ENCODE data around the gene ZBTB7C. TPM values are rescaled to one million over a fixed set of nuclear protein-coding genes. Genes with fewer than 3 reads are reported as not detected.

ZBTB7C gene
- polyA plus RNA-seq, 2 of the 4 experiments (the other 2 are of a cell fraction) = 0.10 to 0.12 TPM

DNA sequence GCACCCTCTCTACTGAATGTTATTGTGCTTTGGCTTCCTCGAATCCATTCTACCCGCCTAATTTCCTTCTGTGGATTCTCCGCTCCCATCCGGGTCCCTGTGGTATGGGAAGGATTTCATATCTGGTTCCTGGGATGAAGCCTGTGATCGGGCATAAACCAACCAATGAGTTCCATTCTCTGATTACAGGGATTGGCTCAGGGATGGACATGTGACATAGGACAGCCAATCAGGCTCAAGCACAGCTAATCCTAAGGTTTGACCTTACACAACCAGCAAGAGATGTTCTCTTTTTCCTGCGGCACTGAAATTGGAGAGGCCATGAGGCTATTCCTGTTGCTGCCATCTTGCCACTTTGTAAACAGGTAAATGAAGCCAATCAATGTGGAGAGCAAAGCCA, 310.6 kb downstream of the ZBTB7C start:
- ChIA-PET POLR2A (no interaction called here), CTCF (no interaction called here)
- no peaks in the 10 kb centered on the region for H3K4me1 ChIP-seq
- TF ChIP-seq ESRRA (IDR thresholded peaks at IDR 0.05; ENCODE audit: borderline replicate concordance, low read length) (no peak), MAZ (IDR thresholded peaks at IDR 0.05; ENCODE audit: borderline replicate concordance, low read depth, low read length) (no peak), POLR2AphosphoS2 (conservative IDR thresholded peaks at IDR 0.05; ENCODE audit: low read length) (no peak), MAFK (IDR thresholded peaks at IDR 0.05; ENCODE audit: partially characterized antibody) (no peak), CEBPB (IDR thresholded peaks at IDR 0.05) (no peak), RAD21 (conservative IDR thresholded peaks at IDR 0.05 in 1 of 2, IDR thresholded peaks at IDR 0.05 in 1 of 2) (no peak)
- TF ChIP-seq, protein P1, sequence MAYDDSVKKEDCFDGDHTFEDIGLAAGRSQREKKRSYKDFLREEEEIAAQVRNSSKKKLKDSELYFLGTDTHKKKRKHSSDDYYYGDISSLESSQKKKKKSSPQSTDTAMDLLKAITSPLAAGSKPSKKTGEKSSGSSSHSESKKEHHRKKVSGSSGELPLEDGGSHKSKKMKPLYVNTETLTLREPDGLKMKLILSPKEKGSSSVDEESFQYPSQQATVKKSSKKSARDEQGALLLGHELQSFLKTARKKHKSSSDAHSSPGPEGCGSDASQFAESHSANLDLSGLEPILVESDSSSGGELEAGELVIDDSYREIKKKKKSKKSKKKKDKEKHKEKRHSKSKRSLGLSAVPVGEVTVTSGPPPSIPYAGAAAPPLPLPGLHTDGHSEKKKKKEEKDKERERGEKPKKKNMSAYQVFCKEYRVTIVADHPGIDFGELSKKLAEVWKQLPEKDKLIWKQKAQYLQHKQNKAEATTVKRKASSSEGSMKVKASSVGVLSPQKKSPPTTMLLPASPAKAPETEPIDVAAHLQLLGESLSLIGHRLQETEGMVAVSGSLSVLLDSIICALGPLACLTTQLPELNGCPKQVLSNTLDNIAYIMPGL (CRISPR knock-in tag; IDR thresholded peaks at IDR 0.05; ENCODE audit: borderline replicate concordance) = no peak
- TF ChIP-seq, protein P2, sequence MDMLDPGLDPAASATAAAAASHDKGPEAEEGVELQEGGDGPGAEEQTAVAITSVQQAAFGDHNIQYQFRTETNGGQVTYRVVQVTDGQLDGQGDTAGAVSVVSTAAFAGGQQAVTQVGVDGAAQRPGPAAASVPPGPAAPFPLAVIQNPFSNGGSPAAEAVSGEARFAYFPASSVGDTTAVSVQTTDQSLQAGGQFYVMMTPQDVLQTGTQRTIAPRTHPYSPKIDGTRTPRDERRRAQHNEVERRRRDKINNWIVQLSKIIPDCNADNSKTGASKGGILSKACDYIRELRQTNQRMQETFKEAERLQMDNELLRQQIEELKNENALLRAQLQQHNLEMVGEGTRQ (IDR thresholded peaks at IDR 0.05) = peak; percentile 42; the same call in 1 of the 2 replicates
- H3K4me3 ChIP-seq = no peak overlapping the region
- WGBS (ENCODE audit: missing lambda C conversion rate) = 79% methylated on average over 6 of the region's 6 CpGs
- DNase-seq (ENCODE audit: low read depth in 1 of 2, low spot score in 1 of 2) (peak in 1 of 2 experiments; percentile 6), ATAC-seq (0 out of 6 replicates have a peak, but pooled peaks of 1 of the 2 experiments have one; percentile 31), FAIRE-seq (no peak)
- no peaks in the 10 kb centered on the region for H3K9me3 ChIP-seq
- no peak overlapping the region for H3K4me2 ChIP-seq
- no peak overlapping the region for H3K27ac ChIP-seq

DNA sequence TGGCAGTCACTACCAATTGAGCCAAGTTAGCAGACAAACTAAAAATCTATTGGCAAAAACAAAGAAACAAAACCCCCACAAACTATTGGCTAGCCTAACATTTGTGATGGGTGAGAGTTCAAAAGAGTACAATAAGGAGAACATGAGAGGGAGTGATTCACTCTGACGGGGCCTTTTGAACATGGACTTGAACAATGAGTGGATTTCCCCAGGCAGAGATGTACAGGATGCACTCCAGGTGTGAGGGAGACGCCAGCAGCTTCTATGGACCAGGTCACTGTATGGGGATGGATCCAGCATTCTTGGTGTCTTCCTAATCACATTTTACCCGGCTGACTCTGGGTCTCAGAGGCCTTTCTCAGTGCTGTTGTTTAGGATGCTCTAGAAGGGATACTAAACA, 311.2 kb downstream of the ZBTB7C start:
- WGBS (ENCODE audit: missing lambda C conversion rate) = 30% methylated on average over 3 of the region's 3 CpGs
- ChIA-PET POLR2A (no interaction called here), CTCF (no interaction called here)
- no peak overlapping the region for H3K4me2 ChIP-seq
- no peak for ATAC-seq
- TF ChIP-seq CEBPB (IDR thresholded peaks at IDR 0.05) (no peak), TP53 (CRISPR knock-in tag; IDR thresholded peaks at IDR 0.05) (no peak), ZNF302 (CRISPR knock-in tag; IDR thresholded peaks at IDR 0.05) (no peak), ESRRA (IDR thresholded peaks at IDR 0.05; ENCODE audit: borderline replicate concordance, low read length) (no peak), MAZ (IDR thresholded peaks at IDR 0.05; ENCODE audit: borderline replicate concordance, low read depth, low read length) (no peak), POLR2AphosphoS2 (conservative IDR thresholded peaks at IDR 0.05; ENCODE audit: low read length) (no peak), FOSL2 (IDR thresholded peaks at IDR 0.05) (no peak), FOSL2 (CRISPR knock-in tag; IDR thresholded peaks at IDR 0.05) (no peak), EP300 (IDR thresholded peaks at IDR 0.05) (no peak), HEYL (CRISPR knock-in tag; IDR thresholded peaks at IDR 0.05) (no peak), BHLHE40 (IDR thresholded peaks at IDR 0.05; ENCODE audit: low read depth, low read length) (no peak), KDM5A (IDR thresholded peaks at IDR 0.05) (no peak), NFE2L2 (conservative IDR thresholded peaks at IDR 0.05; ENCODE audit: low read length) (no peak), JUNB (IDR thresholded peaks at IDR 0.05) (no peak), NPAS2 (CRISPR knock-in tag; IDR thresholded peaks at IDR 0.05; ENCODE audit: borderline replicate concordance) (no peak), HOXB13 (CRISPR knock-in tag; IDR thresholded peaks at IDR 0.05; ENCODE audit: low read depth) (no peak), POLR2A (IDR thresholded peaks at IDR 0.05; ENCODE audit: low read length) (no peak)
- H3K9me3 ChIP-seq = no peaks in the 10 kb centered on the region
- no peak for DNase-seq (ENCODE audit: low read depth in 1 of 2, low spot score in 1 of 2)
- no peak for FAIRE-seq
- no peak overlapping the region for H3K4me3 ChIP-seq
- H3K4me1 ChIP-seq = no peaks in the 10 kb centered on the region
- no peak overlapping the region for H3K27ac ChIP-seq

DNA sequence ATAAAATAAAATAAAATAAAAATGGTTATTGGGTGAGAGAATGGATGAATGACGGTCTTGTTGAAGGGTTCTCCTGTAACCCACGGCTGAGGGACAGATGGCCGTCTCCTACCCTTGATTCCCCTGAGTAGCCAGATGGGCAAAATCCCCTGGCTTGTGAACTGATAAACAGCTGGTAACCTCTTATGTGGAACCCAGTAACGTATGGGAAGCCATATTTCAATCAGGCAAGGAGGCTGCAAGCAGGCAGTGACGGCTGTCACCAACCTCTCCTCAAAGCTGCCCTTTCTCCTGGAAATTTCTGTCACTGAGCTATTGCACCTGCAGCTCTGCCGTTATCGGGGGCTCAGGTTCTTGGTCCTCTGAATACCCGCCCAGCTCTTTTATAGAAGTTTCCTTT, 313.5 kb downstream of the ZBTB7C start:
- Histone ChIP-seq H3K9me3 (no peaks in the 10 kb centered on the region), H3K4me3 (no peak overlapping the region), H3K4me2 (no peak overlapping the region), H3K4me1 (no peaks in the 10 kb centered on the region), H3K27ac (no peak overlapping the region)
- FAIRE-seq (no peak), DNase-seq (ENCODE audit: low read depth in 1 of 2, low spot score in 1 of 2) (no peak), ATAC-seq (no peak)
- WGBS (ENCODE audit: missing lambda C conversion rate) = 60% methylated on average over 8 of the region's 8 CpGs
- ChIA-PET POLR2A (no interaction called here), CTCF (interaction anchor here (0.5 to 0.6 kb wide), 2 partner anchors 27 to 34 kb away, joined by 3 to 6 read pairs; no protein-coding TSS in a partner anchor)
- TF ChIP-seq, protein P2 (IDR thresholded peaks at IDR 0.05) = no peak
- no peak for TF ChIP-seq FOSB (CRISPR knock-in tag; IDR thresholded peaks at IDR 0.05)
- no peak for TF ChIP-seq ESRRA (IDR thresholded peaks at IDR 0.05; ENCODE audit: borderline replicate concordance, low read length)
- TF ChIP-seq SMC3 (IDR thresholded peaks at IDR 0.05) = no peak
- no peak for TF ChIP-seq MAZ (IDR thresholded peaks at IDR 0.05; ENCODE audit: borderline replicate concordance, low read depth, low read length)
- TF ChIP-seq, protein P1 (CRISPR knock-in tag; IDR thresholded peaks at IDR 0.05; ENCODE audit: borderline replicate concordance) = no peak
- TF ChIP-seq TFCP2L1 (CRISPR knock-in tag; IDR thresholded peaks at IDR 0.05) = no peak
- TF ChIP-seq EP300 (IDR thresholded peaks at IDR 0.05) = no peak
- TF ChIP-seq RARB (CRISPR knock-in tag; IDR thresholded peaks at IDR 0.05) = no peak
- no peak for TF ChIP-seq POLR2A (IDR thresholded peaks at IDR 0.05; ENCODE audit: low read length)
- TF ChIP-seq, protein P3, sequence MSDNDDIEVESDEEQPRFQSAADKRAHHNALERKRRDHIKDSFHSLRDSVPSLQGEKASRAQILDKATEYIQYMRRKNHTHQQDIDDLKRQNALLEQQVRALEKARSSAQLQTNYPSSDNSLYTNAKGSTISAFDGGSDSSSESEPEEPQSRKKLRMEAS (IDR thresholded peaks at IDR 0.05) = no peak
- no peak for TF ChIP-seq HOXB13 (CRISPR knock-in tag; IDR thresholded peaks at IDR 0.05; ENCODE audit: low read depth)
- no peak for TF ChIP-seq JUNB (IDR thresholded peaks at IDR 0.05)
- no peak for TF ChIP-seq MYC (IDR thresholded peaks at IDR 0.05; ENCODE audit: borderline replicate concordance, low read length)
- TF ChIP-seq, protein P4, sequence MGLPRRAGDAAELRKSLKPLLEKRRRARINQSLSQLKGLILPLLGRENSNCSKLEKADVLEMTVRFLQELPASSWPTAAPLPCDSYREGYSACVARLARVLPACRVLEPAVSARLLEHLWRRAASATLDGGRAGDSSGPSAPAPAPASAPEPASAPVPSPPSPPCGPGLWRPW (IDR thresholded peaks at IDR 0.05) = no peak

All from A549 (cell line).